NCI-H524 treated with DMSO at 0.1 percent for 48 hours (cell line): ENCODE measurements around the gene GNS.
A peak's percentile ranks its signal among the peaks of the same experiment; 100 is the strongest.
"Not testable (repeated sequence)": the region's sequence is repeated elsewhere in the genome, so short reads cannot be mapped to it uniquely, and the experiment has no call there.

Experiments
- DNase-seq: peaks from one replicate; lab custom pipeline; 2025; lab: John Stamatoyannopoulos, UW

GNS gene

GRCh38 chr12:64695550-64695949 is 63.7 kb downstream of the GNS start:
- no peak for DNase-seq

- DNase-seq: peak; percentile 60
Observed at GRCh38 chr12:64694130-64695040, 64.8 kb downstream of the GNS start.

DNA sequence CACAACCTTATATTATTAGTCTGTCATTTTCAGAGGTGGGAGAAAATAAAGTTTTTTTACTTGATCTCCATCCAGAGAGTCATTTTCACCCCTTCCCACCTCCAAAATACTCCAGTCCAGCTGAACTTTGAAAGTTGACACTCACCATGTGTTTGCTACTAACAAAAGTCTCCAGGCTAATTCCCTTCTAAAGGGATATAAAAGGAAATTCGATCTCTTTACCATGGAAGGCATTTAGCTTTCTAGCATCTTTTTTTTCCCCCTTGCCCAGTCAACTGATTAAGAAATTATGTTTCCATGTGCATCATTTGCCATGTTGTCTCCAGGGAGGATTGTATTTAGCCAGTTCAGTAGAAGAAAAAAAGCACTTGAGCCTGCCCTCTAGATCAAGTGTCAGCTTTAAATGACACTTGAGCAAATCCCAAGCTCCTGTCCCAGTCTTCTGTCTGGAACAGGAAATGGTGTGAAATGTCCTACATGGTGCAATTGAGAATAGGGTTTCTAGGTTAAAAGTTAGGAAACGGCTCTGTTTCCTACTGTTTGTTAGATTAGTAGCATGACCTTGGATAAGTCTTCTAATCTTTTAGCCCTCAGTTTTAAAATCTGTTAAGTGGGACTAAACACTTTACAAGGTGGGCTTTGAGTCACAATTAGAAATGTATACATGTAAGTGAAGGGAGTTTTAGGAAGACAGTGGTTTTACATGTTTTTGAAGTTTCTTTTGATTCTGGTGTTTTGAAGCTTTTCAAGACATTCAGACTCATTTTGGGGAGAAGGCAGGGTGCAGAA is 67.2 kb downstream of the GNS start:
- DNase-seq: peak; percentile 98

- peak; percentile 77 for DNase-seq
Observed at GRCh38 chr12:64691227-64691794, 67.9 kb downstream of the GNS start.

DNA sequence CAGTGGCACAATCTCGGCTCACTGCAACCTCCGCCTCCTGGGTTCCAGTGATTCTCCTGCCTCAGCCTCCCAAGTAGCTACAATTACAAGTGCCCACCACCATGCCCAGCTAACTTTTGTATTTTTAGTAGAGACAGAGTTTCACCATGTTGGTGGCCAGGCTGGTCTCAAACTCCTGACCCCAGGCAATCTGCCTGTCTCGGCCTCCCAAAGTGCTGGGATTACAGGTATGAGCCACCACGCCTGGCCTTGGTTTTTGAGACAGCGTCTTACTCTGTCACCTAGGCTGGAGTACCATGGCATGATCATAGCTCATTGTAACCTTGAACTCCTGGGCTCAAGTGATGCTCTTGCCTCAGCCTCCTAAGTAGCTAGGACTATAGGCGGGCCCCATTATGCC is 69.0 kb downstream of the GNS start:
- not testable (repeated sequence) for DNase-seq

DNA sequence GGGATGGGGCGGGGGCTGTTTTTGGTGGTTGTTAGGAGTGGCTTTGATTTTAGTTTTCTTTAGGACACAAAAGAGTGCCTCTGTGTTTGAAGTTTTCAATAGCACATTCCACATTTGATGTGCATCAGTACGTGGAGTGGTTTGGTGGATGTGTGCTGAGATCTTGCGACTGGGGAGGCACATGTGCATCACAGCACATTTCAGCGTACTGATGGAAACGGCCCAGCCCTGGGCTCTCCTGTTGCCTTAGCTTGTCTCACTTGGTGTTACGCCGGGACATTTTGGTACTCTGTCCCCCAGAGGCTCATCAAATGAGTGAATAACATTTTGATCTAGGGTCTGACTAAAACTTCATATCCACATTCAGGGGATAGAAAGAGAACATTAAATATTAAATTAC is 70.5 kb downstream of the GNS start:
- DNase-seq: no peak

- DNase-seq: no peak
Observed at GRCh38 chr12:64688219-64688618, 71.0 kb downstream of the GNS start.

- no peak for DNase-seq
Observed at GRCh38 chr12:64687816-64688215, 71.4 kb downstream of the GNS start.

- no peak for DNase-seq
Observed at GRCh38 chr12:64685605-64686004, 73.6 kb downstream of the GNS start.

DNA sequence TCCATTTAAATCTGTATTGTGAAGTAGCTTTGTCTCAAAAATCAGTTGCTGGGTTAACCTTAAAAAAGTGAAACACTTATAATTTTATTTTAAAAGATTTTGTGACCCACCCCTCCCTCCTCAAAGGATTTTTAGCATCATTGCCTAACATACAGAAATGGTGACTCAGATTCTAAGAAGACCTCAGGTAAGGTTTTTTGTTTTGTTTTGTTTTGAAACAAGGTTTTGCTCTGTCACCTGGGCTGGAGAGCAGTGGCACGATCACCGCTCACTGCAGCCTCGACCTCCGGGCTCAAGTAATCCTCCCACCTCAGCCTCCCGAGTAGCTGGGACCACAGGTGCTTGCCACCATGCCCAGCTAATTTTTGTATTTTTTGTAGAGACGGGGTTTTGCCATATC is 74.2 kb downstream of the GNS start:
- DNase-seq: no peak

DNA sequence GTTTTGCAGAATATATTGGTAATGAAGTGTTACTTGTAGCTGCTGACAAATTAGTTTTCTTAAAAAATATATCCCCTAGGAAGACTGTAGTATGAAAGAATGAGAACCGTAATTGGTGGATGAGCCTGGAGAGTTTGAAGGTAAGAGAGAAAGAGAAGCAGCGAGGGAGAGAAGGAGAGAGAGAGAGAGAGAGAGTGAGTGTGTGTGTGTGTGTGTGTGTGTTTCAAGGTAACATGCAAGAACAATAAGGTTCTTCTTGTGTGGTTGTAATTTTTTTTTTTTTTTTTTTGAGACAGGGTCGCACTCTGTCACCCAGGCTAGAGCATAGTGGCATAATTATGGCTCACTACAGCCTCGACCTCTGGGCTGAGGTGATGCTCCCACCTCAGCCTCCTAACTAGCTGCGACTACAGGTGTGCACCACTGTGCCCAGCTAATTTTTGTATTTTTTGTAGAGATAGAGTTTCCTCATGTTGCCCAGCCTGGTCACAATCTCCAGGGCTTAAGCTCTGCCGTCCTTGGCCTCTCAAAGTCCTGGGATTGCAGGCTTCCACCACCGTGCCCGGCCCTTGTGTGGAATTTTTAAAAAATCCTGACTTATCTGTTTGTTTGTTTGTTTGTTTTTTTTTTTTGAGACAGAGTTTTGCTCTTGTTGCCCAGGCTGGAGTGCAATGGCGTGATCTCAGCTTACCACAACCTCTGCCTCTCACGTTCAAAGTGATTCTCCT is 75.2 kb downstream of the GNS start:
- no peak for DNase-seq

GRCh38 chr12:64682572-64683277 is 76.5 kb downstream of the GNS start:
- peak; percentile 35 for DNase-seq

GRCh38 chr12:64681200-64682052 is 77.8 kb downstream of the GNS start:
- no peak for DNase-seq

DNA sequence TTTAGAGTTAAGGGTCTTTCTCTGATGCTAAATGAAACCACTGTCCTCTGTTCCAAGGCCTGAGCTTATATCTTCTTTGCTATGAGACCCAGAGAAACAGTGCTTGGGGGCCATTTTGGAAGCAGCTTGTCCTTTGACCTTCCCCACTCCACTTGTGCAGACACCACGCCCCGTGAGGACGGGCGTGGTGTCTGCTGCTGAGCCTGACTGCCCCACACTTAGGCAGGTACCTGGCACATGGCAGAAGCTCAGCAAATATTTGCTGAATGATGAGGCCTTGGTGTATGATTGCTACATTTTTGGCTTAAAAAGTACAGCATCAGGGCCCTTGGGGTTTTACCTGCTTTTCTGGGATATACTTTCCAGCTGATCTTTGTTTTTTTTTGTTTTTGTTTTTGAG is 79.0 kb downstream of the GNS start:
- DNase-seq: no peak

DNA sequence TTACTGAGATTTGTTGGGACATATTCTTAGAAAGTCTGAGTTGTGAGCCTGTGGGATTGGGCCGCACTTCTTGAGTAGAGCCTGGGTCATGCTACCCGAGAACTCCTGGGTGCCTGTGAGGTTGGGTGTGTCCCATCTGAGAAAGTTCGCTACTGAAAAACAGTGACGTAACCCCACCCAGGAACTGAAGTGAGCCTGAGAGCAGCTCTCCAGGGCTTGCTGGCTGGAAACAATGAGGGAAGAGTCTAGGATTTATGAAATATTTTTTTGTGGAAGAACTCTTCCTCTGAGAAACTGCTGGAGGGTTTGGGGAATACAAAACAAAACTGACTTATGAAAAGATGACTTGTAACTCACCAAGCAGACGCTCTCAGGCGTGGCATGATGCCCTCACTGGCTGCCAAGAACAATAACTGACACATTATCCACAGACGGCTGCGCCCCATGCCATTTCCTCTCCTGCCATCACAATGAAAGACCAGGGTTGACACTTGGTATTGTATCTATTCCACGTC is 79.7 kb downstream of the GNS start:
- no peak for DNase-seq

DNA sequence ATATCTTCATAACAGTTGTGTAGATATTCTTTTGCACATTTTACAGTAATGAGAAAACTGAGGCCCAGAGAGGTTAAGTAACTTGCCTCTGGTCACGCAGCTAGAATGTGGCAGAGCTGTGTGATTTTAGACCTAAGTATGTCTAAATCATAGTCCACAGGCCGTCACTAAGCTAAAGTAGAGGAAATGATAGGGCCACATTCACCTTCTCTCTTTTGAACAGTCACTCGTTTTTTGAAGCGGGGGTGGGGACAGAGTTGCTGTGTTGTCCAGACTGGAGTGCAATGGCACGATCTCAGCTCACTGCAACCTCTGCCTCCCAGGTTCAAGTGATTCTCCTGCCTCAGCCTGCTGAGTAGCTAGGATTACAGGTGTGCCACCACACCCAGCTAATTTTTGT is 80.4 kb downstream of the GNS start:
- DNase-seq: no peak

DNA sequence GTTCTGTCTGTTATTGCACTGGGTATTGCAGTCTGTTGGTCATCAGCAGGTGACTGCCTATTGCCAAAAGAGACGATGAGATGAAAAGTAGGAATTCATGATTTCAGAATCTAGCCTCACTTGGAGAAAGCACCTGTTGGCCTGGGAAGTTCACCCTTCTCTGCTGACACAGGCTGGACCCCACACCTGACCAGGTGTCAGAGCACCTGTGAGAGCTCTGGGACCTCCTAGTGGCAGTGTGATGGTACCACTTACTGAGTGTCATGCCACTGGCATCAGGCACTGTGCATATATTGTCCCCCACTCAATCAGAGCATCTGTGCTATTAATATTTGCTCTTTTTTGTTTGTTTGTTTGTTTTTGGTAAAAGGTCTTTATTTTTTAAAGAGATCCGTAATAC is 81.0 kb downstream of the GNS start:
- no peak for DNase-seq

- DNase-seq: no peak
Observed at GRCh38 chr12:64675795-64676194, 83.4 kb downstream of the GNS start.

GRCh38 chr12:64674367-64674922 is 84.8 kb downstream of the GNS start:
- no peak for DNase-seq
